ENCODE data around the gene USP19. TPM values are rescaled to one million over a fixed set of nuclear protein-coding genes. Genes with fewer than 3 reads are reported as not detected.

USP19 gene
- total and polyA plus RNA-seq, 4 donors, result 8.1 to 39.6 (median 27.4) TPM

DNA sequence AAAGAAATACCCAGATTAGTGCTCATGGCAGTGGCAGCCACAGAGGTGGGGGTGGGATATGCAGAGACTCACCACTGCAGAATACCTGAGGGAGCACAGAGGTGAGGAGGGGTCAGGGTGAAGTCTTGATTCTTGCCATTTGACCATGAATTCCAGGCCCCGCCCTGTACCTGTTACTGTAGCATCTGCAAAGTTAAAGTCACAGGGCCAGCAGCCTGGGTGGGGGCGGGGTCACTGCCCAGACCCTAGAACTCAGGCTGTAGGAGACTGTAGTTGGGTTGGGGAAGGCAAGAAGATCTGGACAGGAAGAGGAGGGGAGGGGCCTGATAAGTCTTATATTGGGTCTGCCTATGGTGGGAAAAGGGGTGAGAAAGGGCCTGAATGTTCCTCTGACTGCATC lies 31.0 kb upstream of the USP19 start:
- DNase-seq (ENCODE audit: low spot score), result no peak
- TF ChIP-seq SP1 (IDR thresholded peaks at IDR 0.05) (no peak), RAD21 (IDR thresholded peaks at IDR 0.05) (no peak), TAF1 (conservative IDR thresholded peaks at IDR 0.05) (no peak), HNF4G (IDR thresholded peaks at IDR 0.05) (no peak), NR2F2 (IDR thresholded peaks at IDR 0.05) (no peak), YY1 (IDR thresholded peaks at IDR 0.05) (no peak), FOXA2 (IDR thresholded peaks at IDR 0.05) (no peak), REST (IDR thresholded peaks at IDR 0.05) (no peak), EGR1 (IDR thresholded peaks at IDR 0.05; ENCODE audit: low read depth in 2 of 2) (no peak)
- TF ChIP-seq, protein P1, sequence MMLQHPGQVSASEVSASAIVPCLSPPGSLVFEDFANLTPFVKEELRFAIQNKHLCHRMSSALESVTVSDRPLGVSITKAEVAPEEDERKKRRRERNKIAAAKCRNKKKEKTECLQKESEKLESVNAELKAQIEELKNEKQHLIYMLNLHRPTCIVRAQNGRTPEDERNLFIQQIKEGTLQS (IDR thresholded peaks at IDR 0.05), result no peak
- TF ChIP-seq, protein P2, sequence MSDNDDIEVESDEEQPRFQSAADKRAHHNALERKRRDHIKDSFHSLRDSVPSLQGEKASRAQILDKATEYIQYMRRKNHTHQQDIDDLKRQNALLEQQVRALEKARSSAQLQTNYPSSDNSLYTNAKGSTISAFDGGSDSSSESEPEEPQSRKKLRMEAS (IDR thresholded peaks at IDR 0.05), result no peak
- TF ChIP-seq, protein P3, sequence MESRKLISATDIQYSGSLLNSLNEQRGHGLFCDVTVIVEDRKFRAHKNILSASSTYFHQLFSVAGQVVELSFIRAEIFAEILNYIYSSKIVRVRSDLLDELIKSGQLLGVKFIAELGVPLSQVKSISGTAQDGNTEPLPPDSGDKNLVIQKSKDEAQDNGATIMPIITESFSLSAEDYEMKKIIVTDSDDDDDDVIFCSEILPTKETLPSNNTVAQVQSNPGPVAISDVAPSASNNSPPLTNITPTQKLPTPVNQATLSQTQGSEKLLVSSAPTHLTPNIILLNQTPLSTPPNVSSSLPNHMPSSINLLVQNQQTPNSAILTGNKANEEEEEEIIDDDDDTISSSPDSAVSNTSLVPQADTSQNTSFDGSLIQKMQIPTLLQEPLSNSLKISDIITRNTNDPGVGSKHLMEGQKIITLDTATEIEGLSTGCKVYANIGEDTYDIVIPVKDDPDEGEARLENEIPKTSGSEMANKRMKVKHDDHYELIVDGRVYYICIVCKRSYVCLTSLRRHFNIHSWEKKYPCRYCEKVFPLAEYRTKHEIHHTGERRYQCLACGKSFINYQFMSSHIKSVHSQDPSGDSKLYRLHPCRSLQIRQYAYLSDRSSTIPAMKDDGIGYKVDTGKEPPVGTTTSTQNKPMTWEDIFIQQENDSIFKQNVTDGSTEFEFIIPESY (IDR thresholded peaks at IDR 0.05), result no peak
- Histone ChIP-seq H3K27ac (ENCODE audit: low read depth in 1 of 2, low read length in 2 of 2) (no peak overlapping the region), H3K4me3 (ENCODE audit: low read depth in 1 of 3, low read length in 3 of 3) (no peak overlapping the region), H3K4me1 (ENCODE audit: control insufficient read depth in 4 of 4, insufficient read depth in 4 of 4, low read length in 3 of 4) (no peaks in the 10 kb centered on the region), H3K36me3 (ENCODE audit: control insufficient read depth in 4 of 4, insufficient read depth in 3 of 4, low read depth in 1 of 4, low read length in 3 of 4) (no peaks in the 10 kb centered on the region), H3K9ac (ENCODE audit: low read depth in 1 of 2, low read length in 2 of 2) (no peak overlapping the region), H3K27me3 (ENCODE audit: control insufficient read depth in 4 of 4, insufficient read depth in 4 of 4, low read length in 3 of 4) (no peaks in the 10 kb centered on the region), H3K9me3 (ENCODE audit: control insufficient read depth in 4 of 4, low read length in 3 of 4) (no peaks in the 10 kb centered on the region)
- WGBS, result 92% methylated on average over 2 of the region's 2 CpGs

GRCh38 chr3:49148159-49148558 lies 27.5 kb upstream of the USP19 start:
- Histone ChIP-seq H3K9ac (ENCODE audit: low read depth in 1 of 2, low read length in 2 of 2) (no peak overlapping the region), H3K4me3 (ENCODE audit: low read depth in 1 of 3, low read length in 3 of 3) (no peak overlapping the region), H3K36me3 (ENCODE audit: control insufficient read depth in 4 of 4, insufficient read depth in 3 of 4, low read depth in 1 of 4, low read length in 3 of 4) (no peaks in the 10 kb centered on the region), H3K4me1 (ENCODE audit: control insufficient read depth in 4 of 4, insufficient read depth in 4 of 4, low read length in 3 of 4) (no peaks in the 10 kb centered on the region), H3K27me3 (ENCODE audit: control insufficient read depth in 4 of 4, insufficient read depth in 4 of 4, low read length in 3 of 4) (no peaks in the 10 kb centered on the region), H3K9me3 (ENCODE audit: control insufficient read depth in 4 of 4, low read length in 3 of 4) (no peaks in the 10 kb centered on the region), H3K27ac (ENCODE audit: low read depth in 1 of 2, low read length in 2 of 2) (no peak overlapping the region)
- DNase-seq (ENCODE audit: low spot score), result no peak
- TF ChIP-seq JUND (IDR thresholded peaks at IDR 0.05), result no peak
- WGBS, result 79% methylated on average over 5 of the region's 5 CpGs

GRCh38 chr3:49140080-49140479 lies 19.5 kb upstream of the USP19 start:
- no peak overlapping the region for H3K9ac ChIP-seq (ENCODE audit: low read depth in 1 of 2, low read length in 2 of 2)
- 77% methylated on average over 3 of the region's 3 CpGs for WGBS
- no peak for DNase-seq (ENCODE audit: low spot score)

More at GRCh38 chr3:49140080-49140479, 19.5 kb upstream of the USP19 start:
- Histone ChIP-seq H3K27ac (ENCODE audit: low read depth in 1 of 2, low read length in 2 of 2) (no peak overlapping the region), H3K9me3 (ENCODE audit: control insufficient read depth in 4 of 4, low read length in 3 of 4) (no peaks in the 10 kb centered on the region), H3K4me3 (ENCODE audit: low read depth in 1 of 3, low read length in 3 of 3) (no peak overlapping the region), H3K4me1 (ENCODE audit: control insufficient read depth in 4 of 4, insufficient read depth in 4 of 4, low read length in 3 of 4) (peaks cover 0 to 12% (median 9%) of the 10 kb centered on the region in 4 donors), H3K36me3 (ENCODE audit: control insufficient read depth in 4 of 4, insufficient read depth in 3 of 4, low read depth in 1 of 4, low read length in 3 of 4) (no peaks in the 10 kb centered on the region), H3K27me3 (ENCODE audit: control insufficient read depth in 4 of 4, insufficient read depth in 4 of 4, low read length in 3 of 4) (no peaks in the 10 kb centered on the region)
- TF ChIP-seq HNF4G (IDR thresholded peaks at IDR 0.05) (no peak), FOXA2 (IDR thresholded peaks at IDR 0.05) (no peak)
